Suppressor macrophage treated with lipopolysaccharide for 4 hours (primary cell): ENCODE results near the gene AFDN.

Source experiments
- DNase-seq: peaks from one replicate; pipeline ENCODE4 v3.0.0-alpha.2; 2020

Gene AFDN

DNA sequence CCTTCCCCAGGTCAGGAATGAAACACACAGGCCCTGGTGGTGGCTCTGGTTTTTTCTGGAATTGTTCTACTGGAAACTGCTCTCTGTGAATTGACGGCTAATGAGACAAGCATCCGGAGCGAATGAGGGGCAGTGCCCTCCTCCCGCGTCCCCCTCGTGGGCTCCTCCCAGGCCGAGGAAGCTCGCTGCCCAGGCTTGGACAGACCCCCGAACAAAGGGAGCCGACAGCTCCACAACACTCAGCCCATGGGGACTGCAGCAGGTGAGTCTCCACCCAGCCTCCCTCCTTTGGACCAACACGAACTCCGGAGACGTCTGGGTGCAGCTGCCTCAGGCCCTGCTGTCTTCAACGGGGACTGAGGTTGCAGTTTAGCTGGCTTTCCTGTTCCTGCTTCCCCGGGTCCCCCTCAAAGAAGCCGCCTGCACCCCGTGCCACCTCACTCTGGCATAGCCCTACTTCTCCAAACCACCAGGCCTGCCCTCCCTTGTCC, 31.3 kb upstream of the AFDN start:
- DNase-seq: no peak

DNA sequence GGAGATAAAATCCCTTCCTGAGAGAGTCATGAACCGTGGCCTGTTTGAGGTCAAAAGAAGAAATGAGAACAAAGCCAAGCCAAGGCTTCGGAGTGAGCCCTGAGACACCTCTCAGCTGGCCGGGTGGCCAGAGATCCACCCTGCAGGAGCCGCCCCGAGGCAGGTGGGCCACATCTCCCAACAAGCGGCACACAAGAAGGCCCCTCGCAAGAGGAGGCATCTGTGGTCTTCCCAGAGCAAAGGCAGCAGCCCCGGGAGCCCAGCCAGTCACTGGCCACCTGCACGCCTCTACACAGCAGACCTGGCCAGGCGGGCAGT, 30.9 kb upstream of the AFDN start:
- DNase-seq: no peak

DNA sequence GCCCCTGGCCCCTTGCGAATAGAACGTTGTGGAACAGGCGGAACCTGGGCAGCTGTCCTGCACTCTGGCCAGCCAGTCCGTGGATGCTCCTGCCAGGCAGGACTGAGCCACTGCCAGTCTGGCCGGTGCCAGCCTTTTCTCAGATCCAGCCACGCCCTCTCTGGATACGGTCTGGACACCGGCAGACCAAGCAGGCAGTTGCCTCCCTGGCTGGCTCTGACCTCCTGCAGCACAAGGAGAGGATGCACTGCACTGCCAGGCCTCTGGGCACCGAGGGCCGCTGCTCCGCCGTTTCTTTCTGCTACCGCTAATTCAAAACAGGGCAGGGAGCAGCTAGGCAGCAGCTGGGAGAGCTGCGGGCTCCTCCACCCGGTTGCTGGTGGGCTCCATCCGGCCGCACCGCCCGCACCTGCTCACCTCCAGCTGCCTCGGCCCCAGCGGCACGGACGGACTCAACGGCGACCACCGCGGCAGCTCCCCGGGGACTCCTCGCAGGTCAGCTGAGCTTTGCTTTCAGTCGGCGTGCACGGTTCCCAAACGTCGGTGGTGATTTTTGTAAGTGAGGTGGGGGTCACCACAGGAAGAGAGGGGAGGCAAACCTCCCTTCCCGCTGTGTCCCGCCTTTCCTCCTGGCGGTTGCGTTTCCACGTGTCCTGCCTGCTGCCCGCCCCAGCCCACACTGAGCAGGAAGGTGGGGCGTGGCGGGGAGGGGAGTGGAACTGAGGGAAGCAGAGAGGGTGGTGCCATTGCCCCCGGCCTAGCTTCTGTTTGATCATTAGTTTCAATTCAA, 30.3 kb upstream of the AFDN start:
- DNase-seq: no peak

DNA sequence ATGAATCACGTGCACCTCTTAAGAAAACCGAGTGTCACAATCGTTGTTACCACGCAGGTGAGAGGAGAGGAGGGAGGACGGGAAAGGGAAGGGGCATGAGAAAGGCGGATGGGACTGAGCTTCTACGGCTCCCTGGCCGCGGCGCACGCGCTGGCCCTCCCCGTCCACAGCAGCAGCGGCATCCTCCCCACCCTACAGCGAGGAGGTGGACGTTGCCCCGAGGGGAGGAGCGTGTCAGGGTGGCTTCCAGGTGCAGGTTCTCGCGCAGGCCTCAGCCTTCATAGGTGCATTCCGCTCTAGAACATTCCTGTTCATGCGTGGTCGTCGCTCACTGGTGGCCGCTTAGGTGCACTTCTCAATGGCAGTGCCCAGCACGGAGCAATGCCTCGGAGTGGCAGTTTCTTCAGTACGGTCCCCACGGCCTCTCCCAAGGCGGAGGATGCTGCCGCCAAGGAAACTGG, 29.7 kb upstream of the AFDN start:
- DNase-seq: no peak

DNA sequence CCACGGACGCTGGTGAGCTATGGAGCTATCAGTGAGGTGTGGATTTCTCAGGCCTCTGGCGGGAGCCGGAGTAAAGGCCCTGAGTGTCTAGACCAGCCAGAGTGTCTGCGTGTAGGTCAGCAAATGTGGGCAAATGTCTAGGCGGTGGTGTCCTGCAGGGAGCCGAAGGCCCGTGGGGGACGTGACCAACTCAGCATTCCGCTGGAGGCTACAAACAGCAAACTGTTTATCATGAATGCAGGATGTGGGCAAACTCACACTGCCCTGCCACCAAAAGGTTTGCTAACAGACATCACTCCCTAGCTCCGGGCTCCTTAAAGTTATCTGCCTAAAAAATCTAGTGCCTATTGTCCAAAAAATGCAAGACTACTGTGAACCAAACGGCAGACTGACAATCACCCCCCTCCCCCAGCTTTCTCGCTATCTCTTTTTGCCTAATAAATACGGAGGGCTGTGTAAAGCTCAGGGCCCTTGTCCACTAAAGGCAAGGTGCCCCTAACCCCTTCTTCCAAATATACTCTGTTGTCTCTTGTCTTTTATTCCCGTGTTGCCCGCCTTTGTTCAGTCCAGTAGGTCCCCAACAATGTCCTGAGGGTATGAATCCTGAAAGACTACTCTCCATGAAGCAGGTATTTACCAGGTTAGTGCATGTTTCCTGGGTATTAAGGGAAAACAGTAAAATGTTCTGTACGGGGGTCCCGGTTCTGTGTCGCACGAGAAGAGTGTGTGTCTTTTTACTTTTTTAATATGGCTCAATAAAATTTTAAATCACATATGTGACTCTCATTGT, 29.0 kb upstream of the AFDN start:
- DNase-seq: no peak

DNA sequence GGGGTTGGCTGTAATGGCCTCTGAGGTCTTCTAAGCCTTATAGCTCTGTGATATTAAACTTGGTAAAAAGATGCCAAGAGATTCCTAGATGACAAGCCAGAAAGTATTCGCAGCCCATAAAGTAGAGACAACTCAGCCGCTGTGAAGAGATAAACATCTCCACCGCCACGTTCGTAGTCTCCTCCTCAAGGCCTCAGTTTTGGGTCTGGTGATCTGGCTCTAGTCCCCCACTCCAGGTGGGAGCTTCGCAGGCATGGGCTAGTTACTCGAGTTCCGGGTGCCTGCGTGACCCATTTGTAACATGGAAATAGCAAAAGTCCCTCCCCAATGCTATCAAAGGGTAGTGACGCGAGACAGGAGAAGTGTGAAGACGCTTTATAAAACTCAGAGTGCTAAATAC, 28.3 kb upstream of the AFDN start:
- DNase-seq: no peak

DNA sequence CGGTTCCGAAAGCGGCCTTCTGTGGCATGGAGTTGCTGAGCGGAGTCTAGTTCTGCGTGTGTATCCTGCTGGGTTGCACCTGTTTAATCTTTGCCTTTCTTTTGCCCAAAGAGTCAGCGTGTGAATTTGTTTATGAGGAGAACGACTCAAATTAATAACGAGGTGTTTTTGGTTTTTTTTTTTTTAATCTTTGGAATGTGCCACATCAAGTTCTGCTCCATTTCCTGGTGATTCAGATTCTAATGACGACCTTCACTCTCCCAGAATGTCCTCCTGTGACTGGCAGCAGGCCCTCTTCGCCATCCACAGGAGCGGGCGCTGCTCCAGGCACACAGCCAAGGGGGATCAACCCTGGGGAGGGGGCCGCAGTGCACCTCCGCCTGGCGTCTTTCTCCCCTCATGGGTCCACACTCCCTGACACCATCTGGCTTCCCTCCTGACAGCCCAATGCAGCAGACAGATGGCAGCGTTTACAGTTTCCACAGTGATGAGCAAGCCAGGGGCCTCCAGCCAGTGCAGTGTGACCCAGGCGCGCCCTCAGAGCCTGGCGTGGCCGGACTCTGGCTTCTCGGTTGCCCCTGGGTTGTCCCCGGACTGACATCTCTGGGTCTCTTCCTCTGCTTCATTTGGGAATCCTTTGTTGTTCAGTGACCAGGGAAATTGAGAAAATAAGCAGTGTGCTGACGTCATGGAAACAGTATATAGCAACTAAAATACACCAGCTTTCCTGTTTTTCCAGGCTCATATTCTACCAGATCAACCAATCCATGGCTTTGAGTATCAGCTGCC, 27.5 kb upstream of the AFDN start:
- DNase-seq: no peak

DNA sequence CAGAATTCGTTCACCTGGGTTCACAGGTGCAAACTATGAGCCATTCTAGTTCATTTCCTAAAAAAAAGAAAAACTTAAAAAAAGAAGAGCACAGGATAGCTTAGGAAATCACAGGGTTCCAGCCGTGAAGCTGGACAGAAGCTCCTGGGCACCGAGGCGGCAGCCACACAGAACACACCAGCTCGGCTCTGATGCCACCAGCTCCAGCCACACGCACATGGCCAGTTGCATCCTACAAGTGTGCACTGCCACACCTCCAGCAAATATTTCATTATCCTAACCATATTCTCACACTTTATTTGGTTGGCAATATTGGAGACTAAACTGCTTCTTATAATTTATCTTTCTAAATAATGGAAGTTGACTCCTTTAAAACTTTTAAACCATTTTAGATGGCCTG, 26.2 kb upstream of the AFDN start:
- DNase-seq: no peak

DNA sequence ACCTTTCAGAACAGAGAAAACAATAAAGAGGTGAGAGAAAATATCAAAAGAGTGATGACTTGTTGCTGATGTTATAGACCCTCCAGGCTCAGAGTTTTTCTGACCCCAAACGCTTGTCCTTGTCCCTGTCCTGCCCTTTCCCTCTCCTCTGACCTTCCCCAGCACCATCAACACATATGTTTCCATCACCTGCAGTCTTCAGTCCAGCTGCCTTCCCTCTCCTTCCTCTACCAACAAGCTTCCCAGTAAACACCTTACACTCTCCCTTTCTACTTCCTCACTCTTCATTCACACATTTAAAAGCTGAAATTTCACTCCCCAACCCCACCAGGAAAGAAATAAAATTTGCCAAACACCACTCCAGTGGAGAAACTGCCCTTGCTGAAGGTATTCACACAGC, 25.4 kb upstream of the AFDN start:
- no peak for DNase-seq

DNA sequence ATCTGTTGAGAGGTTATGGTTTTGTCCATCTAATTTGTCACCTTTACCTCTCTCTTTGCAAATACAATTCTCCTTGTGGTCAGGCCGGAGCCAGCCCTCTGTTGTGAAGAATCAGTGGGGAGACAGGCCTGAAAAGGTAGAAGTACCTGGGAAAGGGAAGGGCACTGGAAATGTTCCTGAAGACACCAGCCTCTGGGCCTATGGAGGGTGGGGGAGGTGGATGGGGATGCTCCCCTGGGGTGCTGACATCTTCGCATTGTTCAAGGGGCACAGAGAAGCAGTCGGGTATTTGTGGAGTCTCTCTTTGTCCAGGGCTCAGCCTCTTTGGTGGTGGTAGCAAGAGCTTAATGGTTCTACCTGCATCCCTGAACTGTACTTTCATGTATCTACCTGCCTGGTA, 24.4 kb upstream of the AFDN start:
- DNase-seq: no peak

DNA sequence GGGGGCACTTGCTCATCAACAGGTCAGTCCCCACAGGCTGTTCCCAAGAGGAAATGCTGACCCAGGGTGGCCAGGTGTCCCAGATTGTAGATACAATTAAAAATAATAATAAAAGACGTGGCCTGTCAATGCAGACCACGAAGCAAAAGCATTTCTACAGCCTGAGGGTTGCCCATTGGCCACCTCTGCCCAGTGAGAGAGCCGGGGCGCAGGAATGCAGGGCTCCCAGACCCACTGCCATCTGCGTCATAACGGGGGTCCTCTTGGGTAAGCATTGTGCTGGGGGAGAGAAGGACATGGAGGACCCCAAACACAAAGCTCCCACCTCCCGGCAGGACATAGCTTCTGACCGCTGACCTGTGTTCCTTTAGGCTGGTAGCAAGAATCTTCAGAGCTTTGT, 22.9 kb upstream of the AFDN start:
- DNase-seq: no peak

DNA sequence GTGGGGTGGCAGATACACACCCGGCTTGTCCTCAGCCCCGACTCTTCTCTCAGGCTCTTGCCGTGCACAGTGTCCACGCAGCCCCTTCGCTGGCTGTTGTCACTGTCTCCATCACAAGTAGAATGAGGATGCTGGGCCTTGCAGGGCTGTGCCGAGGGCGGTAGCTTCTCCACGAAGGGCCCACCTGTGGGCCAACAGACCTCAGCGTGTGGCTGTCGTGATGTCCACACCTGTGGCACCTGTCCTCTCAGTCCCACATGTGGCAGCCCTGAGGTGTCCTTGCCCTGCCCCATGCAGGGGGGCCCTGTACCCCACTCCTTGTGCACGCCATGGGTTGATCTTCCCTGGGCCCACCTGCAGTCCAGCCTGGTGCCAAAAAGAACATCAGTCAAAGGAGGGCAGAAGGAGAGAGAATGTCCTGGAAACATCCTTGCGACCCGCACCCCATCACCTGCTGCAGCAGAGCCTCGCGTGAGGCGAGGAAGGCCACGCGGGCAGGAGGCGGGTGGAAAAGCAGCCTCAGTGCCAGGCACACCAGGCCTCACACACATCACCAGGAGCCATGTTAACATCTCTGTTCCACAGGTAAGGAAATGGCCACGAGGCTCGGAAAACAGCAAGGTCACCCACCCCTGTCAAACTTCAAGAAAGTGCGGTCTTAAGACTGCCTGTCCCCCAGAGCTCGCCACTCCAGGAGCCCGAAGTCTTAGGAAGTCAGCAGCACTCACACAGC, 22.3 kb upstream of the AFDN start:
- no peak for DNase-seq

DNA sequence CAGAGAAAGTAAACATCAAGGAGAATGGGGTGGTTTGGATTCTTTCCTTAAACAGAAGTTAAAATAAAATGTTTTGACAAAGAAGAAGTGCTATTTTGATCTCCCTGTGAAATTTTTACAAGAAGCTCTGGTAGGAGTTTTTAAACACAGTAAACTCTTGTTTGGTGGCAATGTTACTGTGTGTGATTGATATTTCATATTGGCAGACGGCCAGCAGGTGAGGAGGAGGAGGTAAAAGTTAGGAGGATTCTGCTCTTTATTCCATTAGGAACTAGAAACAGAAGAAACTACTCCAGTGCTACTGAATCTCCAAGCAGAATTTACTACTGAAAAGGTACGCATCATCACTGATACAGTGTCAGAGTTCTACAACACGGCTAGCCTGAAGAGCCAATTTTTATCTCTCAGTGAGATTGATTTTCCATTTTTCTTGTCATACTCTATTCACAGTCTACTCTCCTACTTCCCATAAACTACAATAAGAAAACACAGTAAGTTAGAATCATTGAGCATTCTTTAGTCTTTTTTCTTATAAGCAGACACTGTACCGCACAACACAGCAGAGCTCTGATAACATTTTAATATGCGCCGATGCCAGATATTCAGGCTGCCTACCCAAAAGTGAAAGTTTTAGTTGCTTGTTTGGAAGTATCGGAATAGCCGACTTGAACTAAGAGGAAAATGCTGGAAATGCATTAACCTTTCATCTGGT, 21.2 kb upstream of the AFDN start:
- no peak for DNase-seq

DNA sequence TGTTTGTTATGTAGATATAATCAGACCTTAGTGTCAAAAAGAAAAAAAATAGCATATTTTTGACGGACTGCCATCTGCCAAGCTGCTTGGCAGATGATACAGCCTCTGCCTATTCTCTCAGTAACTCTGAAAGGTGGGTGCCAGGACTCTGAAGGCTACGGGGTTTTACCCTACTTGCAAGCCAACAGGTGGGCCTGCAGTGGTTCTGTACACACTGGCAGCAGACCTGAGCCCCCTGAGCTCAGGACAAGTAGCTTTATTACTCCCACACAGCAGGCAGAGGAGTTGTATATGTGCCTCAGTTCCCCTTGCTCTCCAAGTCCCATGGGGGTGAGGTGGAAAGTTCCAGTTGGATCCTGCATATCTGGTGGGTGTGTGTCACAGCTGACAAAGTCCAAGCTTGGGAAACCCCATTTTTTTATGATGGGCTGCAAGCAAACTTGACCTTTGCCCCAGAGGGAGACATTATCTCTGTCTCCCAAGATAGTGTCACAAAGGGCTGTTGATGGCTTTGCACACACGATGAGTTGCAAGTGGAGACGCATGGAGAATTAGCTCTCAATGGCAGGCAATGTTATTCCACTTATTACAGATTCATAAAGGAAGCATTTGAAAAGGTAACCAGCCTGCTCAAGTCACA, 20.5 kb upstream of the AFDN start:
- DNase-seq: no peak

DNA sequence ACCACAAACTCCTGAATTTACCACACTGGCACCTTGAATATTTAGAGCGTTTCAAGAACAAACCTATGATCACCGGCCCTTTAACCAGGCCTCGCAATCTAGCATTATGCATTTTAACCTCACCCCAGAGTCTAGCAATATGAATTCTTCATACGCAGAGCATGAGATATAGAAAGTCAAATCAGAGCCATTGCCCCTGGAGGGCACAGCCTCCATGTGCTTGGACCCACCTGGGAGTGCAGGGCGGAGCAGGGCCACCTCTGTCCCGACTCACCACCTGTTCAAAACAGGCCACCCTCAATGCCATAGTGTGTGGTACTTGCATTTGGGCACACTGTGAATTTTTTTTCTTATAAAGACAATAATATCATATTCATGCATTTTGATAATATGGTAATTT, 19.5 kb upstream of the AFDN start:
- DNase-seq: no peak

DNA sequence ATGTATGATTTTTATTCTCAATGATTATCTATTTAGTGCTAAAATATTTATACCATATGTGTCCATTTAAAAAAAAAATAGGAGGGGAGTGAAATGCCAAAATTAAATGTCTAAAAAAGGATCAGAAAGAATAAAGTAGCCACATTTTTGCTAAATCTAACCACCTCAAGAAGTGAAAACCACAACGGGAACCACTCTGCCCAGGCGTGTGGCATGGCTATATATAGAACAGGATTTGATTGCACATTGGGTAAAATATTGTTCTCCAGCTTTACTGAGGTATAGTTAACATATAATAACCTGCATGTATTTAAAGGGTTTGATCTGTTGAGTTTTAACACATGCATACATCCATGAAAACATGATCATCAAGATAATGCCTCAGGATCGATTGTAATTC, 19.0 kb upstream of the AFDN start:
- DNase-seq: no peak

DNA sequence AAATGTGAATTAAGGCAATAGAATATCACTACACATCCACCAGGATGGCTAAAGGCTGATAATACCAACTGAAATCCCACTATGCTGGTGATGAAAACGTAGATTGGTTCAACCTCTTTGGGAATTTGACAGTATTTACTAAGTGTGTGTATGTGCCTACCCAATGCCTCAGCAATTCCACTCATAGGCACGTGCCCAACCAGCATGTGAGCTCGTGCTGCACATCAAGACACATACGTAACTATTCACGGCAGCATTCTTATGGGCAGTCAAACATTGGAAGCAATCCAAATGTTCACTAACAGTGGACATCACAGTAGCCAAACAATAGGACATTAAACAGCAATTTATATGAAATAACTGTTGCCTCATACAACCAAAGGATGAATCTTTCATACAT, 15.7 kb upstream of the AFDN start:
- no peak for DNase-seq

DNA sequence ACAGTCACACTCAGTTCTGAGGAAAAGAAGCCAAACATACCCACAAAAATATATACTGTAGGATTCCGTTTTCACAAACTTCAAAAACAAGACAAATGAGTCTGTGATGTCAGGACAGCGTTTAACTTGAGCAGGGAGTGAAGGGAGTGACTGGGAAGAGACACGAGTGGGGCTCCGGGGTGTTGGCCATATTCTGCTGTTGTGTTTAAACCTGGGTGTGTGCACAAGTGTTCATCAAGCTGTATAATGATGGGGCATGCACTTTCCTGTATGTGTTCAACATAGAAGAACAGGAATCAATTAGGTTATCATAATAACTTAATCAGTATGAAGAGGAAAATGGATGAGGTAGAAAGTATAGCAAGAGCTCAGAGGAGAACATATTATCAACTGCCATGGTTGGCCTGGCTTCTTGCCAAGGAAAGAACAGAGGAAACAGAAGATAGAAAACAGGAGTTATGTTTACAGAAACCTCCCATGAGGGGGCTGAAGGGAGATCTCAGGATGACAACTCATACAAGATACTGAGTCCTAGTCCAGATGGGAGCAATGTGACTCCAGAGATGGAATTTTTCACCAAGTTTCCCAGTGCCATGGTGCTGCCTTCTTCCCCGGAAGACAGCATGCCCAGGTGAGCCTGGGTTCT, 15.1 kb upstream of the AFDN start:
- no peak for DNase-seq

DNA sequence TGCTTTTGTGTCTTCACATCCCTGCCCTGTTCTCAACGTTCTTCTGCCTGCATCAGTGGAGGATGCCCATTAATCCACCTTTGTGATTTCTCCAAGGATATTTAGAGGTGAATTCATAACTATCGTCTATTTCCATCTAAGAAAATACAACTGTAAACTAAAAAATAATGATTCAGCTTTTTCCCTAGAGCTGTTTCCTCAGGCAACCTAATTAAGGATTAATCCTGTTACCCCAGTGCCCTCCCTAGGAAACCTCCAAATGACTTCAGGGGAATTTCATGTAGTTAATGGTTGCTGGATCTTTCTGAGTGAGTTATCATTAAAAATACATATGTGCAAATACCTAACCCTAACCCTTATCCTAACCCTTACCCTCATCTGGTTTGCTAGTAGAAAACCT, 14.6 kb upstream of the AFDN start:
- no peak for DNase-seq

DNA sequence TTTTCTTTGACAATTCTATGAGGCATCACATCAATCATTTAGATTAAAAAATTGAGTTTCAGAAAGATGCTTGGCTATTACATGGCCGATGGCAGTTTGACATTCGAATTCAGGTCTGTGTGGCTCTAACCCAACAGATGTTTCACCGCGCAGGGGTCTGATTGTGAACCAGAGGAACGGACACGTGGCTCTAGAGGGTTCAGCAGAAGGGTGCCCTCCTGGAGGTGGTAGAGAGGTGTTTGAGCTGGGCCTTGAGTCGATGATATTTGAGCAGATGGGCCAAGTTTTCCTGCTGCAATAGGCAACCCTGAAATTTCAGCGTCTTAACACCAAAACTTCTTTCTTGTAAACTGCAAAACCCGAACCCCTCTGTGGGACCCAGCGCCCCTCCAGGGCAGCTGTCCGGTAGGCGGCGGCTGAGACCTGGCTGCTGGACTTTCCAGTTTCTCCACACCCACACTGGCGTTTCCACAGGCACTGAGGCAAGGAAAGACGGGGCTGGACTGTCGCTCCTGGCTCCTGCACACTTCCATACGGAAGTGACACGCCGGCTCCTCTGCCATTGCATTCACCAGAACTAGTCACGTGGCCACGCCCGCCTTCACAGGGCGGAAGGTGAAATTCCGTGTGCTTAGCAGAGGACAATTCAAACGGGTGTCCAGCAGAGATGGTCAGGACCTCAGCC, 11.3 kb upstream of the AFDN start:
- DNase-seq: no peak

DNA sequence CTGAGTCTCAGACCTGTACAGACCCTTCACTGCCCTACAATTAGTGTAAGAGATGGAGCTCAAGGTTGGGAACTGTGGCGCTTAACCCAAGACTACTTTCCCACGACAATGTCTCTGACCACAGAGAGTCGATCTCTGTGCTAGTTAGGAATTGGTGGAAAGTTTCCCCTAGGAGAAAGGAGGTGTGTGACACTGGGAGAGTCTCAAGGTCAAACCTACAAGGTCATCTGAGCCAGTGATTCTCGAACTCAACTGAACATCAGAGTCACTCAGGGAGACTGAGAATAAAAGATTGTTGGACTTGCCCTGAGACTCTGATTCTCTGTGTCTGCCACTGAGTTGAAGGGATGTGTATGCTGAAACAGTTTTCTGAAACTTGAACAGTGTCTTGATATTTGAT, 9.7 kb upstream of the AFDN start:
- DNase-seq: no peak
